Astrocyte of the cerebellum (primary cell): ENCODE measurements around the gene IFI6.

Experiments used
- DNase-seq: peaks from one replicate; pipeline ENCODE4 v3.0.0-alpha.2; 2011; ENCODE audit warnings: low read depth
- H3K4me3 ChIP-seq: 2 replicates; pipeline ENCODE4 v1.5.1; 2011; ENCODE audit warnings: mild to moderate bottlenecking, low read depth, low read length, moderate library complexity
- CTCF ChIP-seq: IDR thresholded peaks from 2 replicates; pipeline ENCODE4 v1.5.1; 2012; ENCODE audit warnings: low read length, low read depth, moderate library complexity, mild to moderate bottlenecking; ENCODE audit errors: missing control alignments
- in situ Hi-C: cut with HindIII; loops from 2 replicates; pipeline ENCODE4 v1.10.0; 2017; ENCODE audit warnings: low sequenced_read_pairs

IFI6 gene, protein sequence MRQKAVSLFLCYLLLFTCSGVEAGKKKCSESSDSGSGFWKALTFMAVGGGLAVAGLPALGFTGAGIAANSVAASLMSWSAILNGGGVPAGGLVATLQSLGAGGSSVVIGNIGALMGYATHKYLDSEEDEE

DNA sequence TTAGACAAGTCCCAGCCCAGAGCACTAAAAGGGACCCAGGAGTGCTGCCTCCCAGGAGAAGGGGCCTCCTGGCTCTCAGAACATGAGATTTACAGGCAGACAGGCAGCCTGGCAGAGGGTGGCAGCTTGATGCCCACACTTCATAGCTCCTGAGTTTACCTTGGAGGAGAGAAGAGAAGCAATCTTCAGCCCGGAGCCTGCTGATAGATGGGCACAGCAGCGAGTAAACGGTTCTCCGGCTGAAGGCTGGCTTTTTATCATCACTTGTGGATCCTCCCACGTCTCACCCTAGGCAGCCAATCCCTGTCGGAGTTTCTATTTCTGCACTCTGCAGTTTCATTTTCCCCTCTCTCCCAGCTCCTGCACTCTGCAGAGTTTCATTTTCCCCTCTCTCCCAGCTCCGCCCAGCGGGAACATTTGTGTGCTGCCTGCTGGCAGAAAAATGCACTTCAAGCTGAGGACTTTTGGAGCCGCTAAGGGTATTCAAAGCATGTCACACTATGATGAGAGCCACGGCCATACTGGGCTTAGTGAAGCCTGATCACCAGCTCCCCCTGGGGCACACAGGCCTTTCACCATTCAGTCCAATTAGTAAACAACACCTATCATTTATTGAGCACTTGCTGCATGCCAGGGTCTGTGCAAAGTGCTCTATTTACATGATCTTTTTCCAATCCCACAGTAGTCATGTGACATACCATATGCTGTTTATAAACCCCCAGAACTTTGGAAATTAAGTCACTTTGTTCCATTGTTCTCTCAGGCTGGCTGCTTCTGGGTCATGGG, at the start of gene IFI6:
TSS of gene IFI6 (minus strand) at position 229 of the 786 bp plus-strand sequence. CDS start 2,878 bp downstream, outside the sequence.
- in situ Hi-C loops = no loop called here
- H3K4me3 ChIP-seq = peak within 1 kb of the TSS; percentile 51
- DNase-seq = peak; percentile 94
- peak; percentile 48 for TF ChIP-seq CTCF

- no peak for TF ChIP-seq CTCF
- H3K4me3 ChIP-seq = no peak overlapping the region
- no peak for DNase-seq
- in situ Hi-C loops = no loop called here
Observed at GRCh38 chr1:27719286-27720251, 47.6 kb upstream of the IFI6 start.

DNA sequence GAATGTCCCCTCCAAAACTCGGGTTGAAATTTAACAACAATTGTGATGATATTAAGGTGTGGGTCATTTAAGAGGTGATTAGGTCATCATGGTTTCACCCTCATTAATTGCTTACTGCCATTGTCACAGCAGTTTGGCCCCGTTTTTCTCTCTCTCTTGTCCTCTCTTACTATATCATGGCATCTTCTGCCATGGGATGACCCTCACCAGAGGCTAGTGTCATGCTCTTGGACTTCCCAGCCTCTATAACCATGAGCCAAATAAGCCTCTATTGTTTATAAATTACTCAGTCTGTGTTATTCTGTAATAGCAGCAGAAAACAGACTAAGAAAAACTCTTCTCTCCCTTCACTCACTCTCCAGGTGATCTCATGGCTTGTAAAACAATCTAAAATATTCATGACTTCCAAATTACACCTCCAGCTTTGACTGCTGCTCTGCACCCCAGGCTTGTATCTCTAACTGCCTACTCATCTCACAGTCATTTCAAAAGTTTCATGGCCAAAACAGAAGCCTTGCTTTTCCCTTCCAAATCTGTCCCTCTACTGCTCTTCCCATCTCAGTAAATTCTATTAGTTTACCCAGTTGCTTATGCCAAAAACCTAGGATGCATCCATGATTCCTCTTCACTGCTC, 44.4 kb upstream of the IFI6 start:
- no peak for TF ChIP-seq CTCF
- no peak overlapping the region for H3K4me3 ChIP-seq
- in situ Hi-C loops = no loop called here
- no peak for DNase-seq

DNA sequence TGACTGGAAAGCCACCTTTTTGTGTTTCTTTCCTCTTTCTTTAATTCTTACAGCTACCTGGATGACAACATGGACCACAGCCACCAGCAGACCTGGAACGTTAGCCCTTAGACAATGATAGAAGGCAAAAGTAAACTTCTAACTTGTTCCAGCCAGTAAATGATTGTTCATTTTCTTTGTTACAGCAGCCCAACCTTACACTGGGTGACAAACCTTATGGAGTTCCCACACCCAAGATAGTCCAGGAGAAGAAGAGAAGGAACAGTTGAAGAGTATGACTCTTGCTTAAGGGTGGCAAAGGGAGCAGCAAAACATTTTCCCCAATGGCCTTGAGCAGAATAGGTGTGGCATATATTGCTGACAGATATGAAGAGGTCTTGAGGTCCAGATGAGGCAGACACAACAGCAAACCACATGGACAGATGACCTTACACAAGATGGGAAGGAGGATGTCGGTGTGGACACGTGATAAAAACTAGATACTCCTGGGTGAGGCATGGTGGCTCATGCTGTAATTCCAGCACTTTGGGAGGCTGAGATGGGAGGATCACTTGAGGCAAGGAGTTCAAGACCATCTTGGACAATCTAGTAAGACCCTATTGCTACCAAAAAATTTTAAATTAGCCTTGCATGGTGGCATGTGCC, 42.0 kb upstream of the IFI6 start:
- H3K4me3 ChIP-seq = no peak overlapping the region
- TF ChIP-seq CTCF = no peak
- in situ Hi-C loops = no loop called here
- DNase-seq = no peak

- in situ Hi-C loops = no loop called here
Observed at GRCh38 chr1:27713139-27713725, 41.2 kb upstream of the IFI6 start.

More at GRCh38 chr1:27713139-27713725, 41.2 kb upstream of the IFI6 start:
- H3K4me3 ChIP-seq = no peak overlapping the region
- no peak for DNase-seq
- TF ChIP-seq CTCF = no peak
